Omental fat pad (tissue), 4 donors: Measurements from ENCODE around the gene PROM1. TPM values are rescaled to one million over a fixed set of nuclear protein-coding genes. Genes with fewer than 3 reads are reported as not detected.

Source experiments
- ATAC-seq: fragments of 150-250 bp; one replicate; pipeline ENCODE4 v1.9.1; 2016; ENCODE audit warnings: mild to moderate bottlenecking, moderate library complexity; ENCODE audit not compliant: low FRiP score
- DNase-seq: peaks from one replicate; pipeline ENCODE4 v3.0.0-alpha.2; 2019; ENCODE audit warnings: low spot score
- CTCF ChIP-seq, 3 donors: fragments of 450-650 bp; IDR thresholded peaks; one replicate each; pipeline ENCODE4 v1.5.1; 2016 to 2017; ENCODE audit warnings: antibody characterized with exemption in 3 of 3, mild to moderate bottlenecking in 3 of 3, moderate library complexity in 2 of 3
- total RNA-seq, 4 donors: library from RNA; depleted of rRNA; stranded (reverse); fragments of >200 nt; gene quantifications; one replicate each; pipeline ENCODE4 v1.1.0, GENCODE V29; 2016

Gene PROM1
- total RNA-seq, 4 donors from 2014 or later = 0.09 TPM; not detected in 3

- no peak for DNase-seq
- TF ChIP-seq CTCF (IDR thresholded peaks at IDR 0.05) = no peak
- ATAC-seq = no peak
Measured at GRCh38 chr4:16090096-16090705, 6.4 kb upstream of the PROM1 start.

- TF ChIP-seq CTCF (IDR thresholded peaks at IDR 0.05) = no peak
- ATAC-seq (no peak), DNase-seq (no peak)
Measured at GRCh38 chr4:16089156-16089555, 5.3 kb upstream of the PROM1 start.

GRCh38 chr4:16088601-16089000 is 4.8 kb upstream of the PROM1 start:
- TF ChIP-seq CTCF (IDR thresholded peaks at IDR 0.05) = no peak
- DNase-seq = no peak
- no peak for ATAC-seq

DNA sequence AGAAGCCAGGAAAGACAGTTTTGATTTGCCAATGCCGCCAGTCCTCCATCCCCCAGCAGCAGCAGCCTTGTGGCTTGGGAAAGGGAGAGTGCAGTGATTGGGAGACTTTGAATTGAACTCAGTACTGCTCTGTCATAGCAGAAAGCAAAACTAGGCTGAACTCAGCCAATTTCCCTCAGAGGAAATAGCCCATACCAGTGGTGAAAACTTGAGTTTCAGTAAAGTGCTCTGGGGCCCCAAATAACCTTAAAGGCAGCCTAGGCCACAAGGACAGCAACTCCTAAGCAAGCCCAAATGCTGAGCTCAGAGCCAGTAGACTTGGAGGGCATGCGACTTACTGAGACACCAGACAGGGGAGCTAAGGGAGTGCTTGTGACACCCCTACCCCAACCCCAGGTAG is 2.0 kb upstream of the PROM1 start:
- no peak for DNase-seq
- ATAC-seq = no peak
- no peak for TF ChIP-seq CTCF (IDR thresholded peaks at IDR 0.05)

DNA sequence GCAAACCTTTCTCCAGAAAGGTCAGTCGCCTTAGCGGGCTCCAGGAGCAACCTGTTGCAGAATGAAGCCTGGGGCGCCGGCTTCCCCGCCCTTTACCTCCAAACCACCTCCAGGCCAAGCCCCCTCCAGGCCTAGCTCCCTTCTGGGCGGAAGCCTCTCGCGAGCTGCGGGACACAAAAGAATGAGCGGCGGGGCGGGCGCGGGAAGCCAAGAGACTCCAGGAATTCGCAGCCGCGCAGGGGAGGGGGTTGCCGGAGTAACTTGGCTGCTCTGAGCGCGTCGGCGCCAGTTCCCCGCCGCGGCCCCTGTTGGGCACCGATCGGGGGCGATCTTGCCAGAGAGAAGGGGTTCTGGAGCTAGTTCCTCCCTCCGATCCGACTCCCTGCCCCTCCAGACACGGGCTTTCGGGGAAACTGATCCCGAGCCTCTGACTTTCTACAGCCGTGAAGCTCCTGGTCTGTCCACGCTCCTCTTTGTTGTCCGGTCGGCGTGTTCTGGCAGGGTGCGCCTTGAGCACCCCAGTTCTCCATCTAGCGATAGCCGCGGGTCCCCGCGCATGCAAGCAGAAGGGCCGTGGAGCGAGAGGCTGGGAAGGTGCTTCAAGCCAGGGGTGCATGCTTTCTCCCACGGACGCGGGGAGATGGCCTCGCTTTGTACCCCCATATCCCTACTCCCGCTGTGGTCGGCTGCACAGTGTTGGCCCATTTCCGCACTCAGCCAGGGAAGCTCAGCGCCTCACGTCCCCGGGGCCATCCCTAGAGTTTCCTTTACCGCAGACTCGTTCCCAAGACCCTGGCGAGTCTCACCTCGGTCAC is 1.2 kb downstream of the PROM1 start:
- no peak for TF ChIP-seq CTCF (IDR thresholded peaks at IDR 0.05)
- DNase-seq (no peak), ATAC-seq (peak; percentile 25)

GRCh38 chr4:16082041-16082425 is 1.8 kb downstream of the PROM1 start:
- no peak for TF ChIP-seq CTCF (IDR thresholded peaks at IDR 0.05)
- ATAC-seq (peak; percentile 29), DNase-seq (no peak)

DNA sequence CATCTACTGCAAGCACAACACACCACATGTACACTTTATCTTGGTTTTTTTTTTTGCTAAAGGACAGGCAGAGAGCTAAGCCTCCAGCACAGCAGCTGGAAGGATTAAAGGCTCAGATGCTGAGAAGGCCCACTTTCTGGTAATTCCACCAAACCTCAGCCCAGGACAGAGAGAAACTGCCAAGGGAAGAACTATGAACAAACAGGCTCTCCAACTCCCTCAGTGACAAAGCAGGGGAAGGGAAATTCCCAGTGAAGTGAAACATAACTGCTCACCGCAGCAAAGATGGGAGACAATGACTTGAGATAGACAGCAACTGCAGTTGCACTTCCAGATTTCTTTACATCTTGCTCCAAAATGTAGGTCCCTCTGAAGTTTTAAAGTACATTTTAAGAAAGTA is 4.8 kb downstream of the PROM1 start:
- no peak for TF ChIP-seq CTCF (IDR thresholded peaks at IDR 0.05)
- DNase-seq (no peak), ATAC-seq (no peak)
